Measurements from ENCODE around the gene NFS1.

Gene NFS1

GRCh38 chr20:35669681-35670080, 29.5 kb downstream of the NFS1 start:
- no peak overlapping the region for H3K4me3 ChIP-seq (ENCODE audit: low read depth, low read length)
- no peak for DNase-seq (ENCODE audit: low read depth)
- no peak for TF ChIP-seq CTCF (IDR thresholded peaks at IDR 0.05; ENCODE audit: insufficient read depth, low read depth, low read length, missing control alignments)

- H3K4me3 ChIP-seq (ENCODE audit: low read depth, low read length), result no peak overlapping the region
- no peak for DNase-seq (ENCODE audit: low read depth)
- TF ChIP-seq CTCF (IDR thresholded peaks at IDR 0.05; ENCODE audit: insufficient read depth, low read depth, low read length, missing control alignments), result no peak
Observed at GRCh38 chr20:35669221-35669620, 29.9 kb downstream of the NFS1 start.

- H3K4me3 ChIP-seq (ENCODE audit: low read depth, low read length), result no peak overlapping the region
Observed at GRCh38 chr20:35665949-35666288, 33.2 kb downstream of the NFS1 start.

GRCh38 chr20:35664466-35665206, 34.5 kb downstream of the NFS1 start, which contains the start of the genes CPNE1 and RBM12:
TSS of gene CPNE1 (minus strand) at chr20:35664900. CDS start at chr20:35632923, 31,977 bp downstream.
TSS of gene RBM12 (minus strand) at chr20:35664900. CDS start at chr20:35655322, 9,578 bp downstream.
- peak; percentile 96 for DNase-seq (ENCODE audit: low read depth)
- TF ChIP-seq CTCF (IDR thresholded peaks at IDR 0.05; ENCODE audit: insufficient read depth, low read depth, low read length, missing control alignments), result no peak
- peak within 1 kb of the TSS; percentile 91 for H3K4me3 ChIP-seq (ENCODE audit: low read depth, low read length)

More at GRCh38 chr20:35665949-35666288, 33.2 kb downstream of the NFS1 start:
- no peak for DNase-seq (ENCODE audit: low read depth)
- no peak for TF ChIP-seq CTCF (IDR thresholded peaks at IDR 0.05; ENCODE audit: insufficient read depth, low read depth, low read length, missing control alignments)

GRCh38 chr20:35663516-35664465, 35.4 kb downstream of the NFS1 start:
- H3K4me3 ChIP-seq (ENCODE audit: low read depth, low read length), result peak overlapping the region; percentile 91
- no peak for TF ChIP-seq CTCF (IDR thresholded peaks at IDR 0.05; ENCODE audit: insufficient read depth, low read depth, low read length, missing control alignments)
- DNase-seq (ENCODE audit: low read depth), result peak; percentile 78

GRCh38 chr20:35662551-35662950, 36.6 kb downstream of the NFS1 start:
- peak; percentile 14 for DNase-seq (ENCODE audit: low read depth)
- peak overlapping the region; percentile 91 for H3K4me3 ChIP-seq (ENCODE audit: low read depth, low read length)
- TF ChIP-seq CTCF (IDR thresholded peaks at IDR 0.05; ENCODE audit: insufficient read depth, low read depth, low read length, missing control alignments), result no peak
